WTC11 (cell line): Measurements from ENCODE around the gene MAP3K1. TPM values are rescaled to one million over a fixed set of nuclear protein-coding genes. Genes with fewer than 3 reads are reported as not detected.

Source experiments
- ATAC-seq: fragments of 200-7000 bp; cut with Tn5 transposase; 2 replicates; pipeline ENCODE4 v1.10.0; 2021; ENCODE audit warnings: mild to moderate bottlenecking, moderate library complexity
- CTCF ChIA-PET: fragments of 300-600 bp; sonication (Branson Sonifier 250); formaldehyde crosslinking; loops from one replicate; lab custom pipeline; 2021; ENCODE audit warnings: antibody characterized with exemption; lab: Charles Lee
- POLR2A ChIA-PET: fragments of 350-600 bp; sonication (Branson Sonifier 250); formaldehyde crosslinking; loops from one replicate; lab custom pipeline; 2021; ENCODE audit warnings: antibody characterized with exemption; lab: Charles Lee
- DNase-seq: peaks from one replicate; pipeline ENCODE4 v3.0.0; 2021; ENCODE audit warnings: low spot score
- H3K27ac Mint-ChIP-seq: 2 replicates; pipeline ENCODE4 v1.8.0; 2021; ENCODE audit warnings: mixed read lengths
- H3K27me3 Mint-ChIP-seq: 2 replicates; pipeline ENCODE4 v1.8.0; 2021; ENCODE audit warnings: low read depth, mild to moderate bottlenecking, moderate library complexity, mixed read lengths
- H3K36me3 Mint-ChIP-seq: 2 replicates; pipeline ENCODE4 v1.8.0; 2021; ENCODE audit warnings: mixed read lengths
- H3K4me1 Mint-ChIP-seq: 2 replicates; pipeline ENCODE4 v1.8.0; 2022; ENCODE audit warnings: mixed read lengths
- H3K4me3 Mint-ChIP-seq: 2 replicates; pipeline ENCODE4 v1.8.0; 2021; ENCODE audit warnings: mild to moderate bottlenecking, moderate library complexity, mixed read lengths
- H3K9me3 Mint-ChIP-seq: 2 replicates; pipeline ENCODE4 v1.8.0; 2021; ENCODE audit warnings: mixed read lengths
- ARID4B ChIP-seq: sonication (generic); formaldehyde crosslinking; IDR thresholded peaks from 2 replicates; pipeline ENCODE4 v1.8.0; 2023; ENCODE audit warnings: missing genetic modification reagents, mild to moderate bottlenecking, borderline replicate concordance
- ATF6 ChIP-seq: sonication (generic); formaldehyde crosslinking; IDR thresholded peaks from 2 replicates; pipeline ENCODE4 v1.8.1; 2023; ENCODE audit warnings: mild to moderate bottlenecking, missing genetic modification reagents
- ESRRA ChIP-seq: sonication (generic); formaldehyde crosslinking; IDR thresholded peaks from 2 replicates; pipeline ENCODE4 v1.8.1; 2022; ENCODE audit warnings: mild to moderate bottlenecking, missing genetic modification reagents, borderline replicate concordance
- FOXK1 ChIP-seq: sonication (generic); formaldehyde crosslinking; IDR thresholded peaks from 2 replicates; pipeline ENCODE4 v1.8.0; 2022; ENCODE audit warnings: mild to moderate bottlenecking, moderate library complexity, missing genetic modification reagents
- KAT7 ChIP-seq: sonication (generic); formaldehyde crosslinking; IDR thresholded peaks from 2 replicates; pipeline ENCODE4 v1.8.1; 2023; ENCODE audit warnings: missing genetic modification reagents, mild to moderate bottlenecking, borderline replicate concordance
- MAX ChIP-seq: sonication (generic); formaldehyde crosslinking; IDR thresholded peaks from 2 replicates; pipeline ENCODE4 v1.8.0; 2022; ENCODE audit warnings: mild to moderate bottlenecking, missing genetic modification reagents
- NR2C2 ChIP-seq: sonication (generic); formaldehyde crosslinking; IDR thresholded peaks from 2 replicates; pipeline ENCODE4 v1.8.0; 2022; ENCODE audit warnings: mild to moderate bottlenecking, missing genetic modification reagents
- NR3C1 ChIP-seq: sonication (generic); formaldehyde crosslinking; conservative IDR thresholded peaks from 2 replicates; pipeline ENCODE4 v1.8.1; 2023; ENCODE audit warnings: low read depth, mild to moderate bottlenecking, missing genetic modification reagents
- PRRX2 ChIP-seq: fragments of 250-450 bp; sonication (Bioruptor Pico); IDR thresholded peaks from 2 replicates; pipeline ENCODE4 v1.8.0; 2021; ENCODE audit warnings: mild to moderate bottlenecking
- SOX15 ChIP-seq: fragments of 250-450 bp; sonication (Bioruptor Pico); IDR thresholded peaks from 2 replicates; pipeline ENCODE4 v1.9.0; 2021; ENCODE audit warnings: mild to moderate bottlenecking
- ZNF219 ChIP-seq: sonication (generic); formaldehyde crosslinking; IDR thresholded peaks from 2 replicates; pipeline ENCODE4 v1.8.0; 2023; ENCODE audit warnings: missing genetic modification reagents, mild to moderate bottlenecking, borderline replicate concordance
- ZNF671 ChIP-seq: fragments of 250-450 bp; sonication (Bioruptor Pico); IDR thresholded peaks from 2 replicates; pipeline ENCODE4 v1.8.0; 2021; ENCODE audit warnings: mild to moderate bottlenecking
- total RNA-seq: library from RNA; stranded (reverse); gene quantifications from 3 replicates; pipeline ENCODE4 v1.2.3, GENCODE V29; 2021
- TF ChIP-seq, protein P1 (sequence below): fragments of 250-450 bp; sonication (Bioruptor Pico); IDR thresholded peaks from 2 replicates; pipeline ENCODE4 v2.1.2; 2022; ENCODE audit warnings: mild to moderate bottlenecking, moderate library complexity
- TF ChIP-seq, protein P2 (sequence below): sonication (generic); formaldehyde crosslinking; IDR thresholded peaks from 2 replicates; pipeline ENCODE4 v1.8.0; 2022; ENCODE audit warnings: missing genetic modification reagents
- TF ChIP-seq, protein P3 (sequence below): fragments of 200-600 bp; IDR thresholded peaks from 2 replicates; pipeline ENCODE4 v1.8.0; 2022; ENCODE audit warnings: antibody characterized with exemption

MAP3K1 gene
- total RNA-seq, 1 experiment from 2014 or later: 16.3 TPM

DNA sequence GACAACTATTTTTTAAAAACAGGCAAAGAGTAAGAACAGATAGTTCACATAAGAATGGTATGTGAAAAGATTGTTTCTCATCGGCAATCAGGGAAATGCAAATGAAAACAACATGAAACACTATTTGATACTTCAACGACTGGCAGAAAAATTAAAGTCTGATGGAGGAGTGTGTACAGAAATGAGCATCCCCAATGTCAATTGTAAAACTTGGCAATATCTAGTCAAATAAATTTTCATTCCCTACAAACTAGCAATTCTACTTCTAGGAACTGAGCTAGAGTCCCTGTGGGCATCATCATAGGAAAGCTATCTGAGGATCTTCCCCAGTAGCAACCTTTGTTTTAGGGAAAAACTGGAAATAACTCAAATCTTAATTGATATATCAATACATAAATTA lies 29.0 kb upstream of the MAP3K1 start:
- no peak for TF ChIP-seq ARID4B (CRISPR knock-in tag)
- TF ChIP-seq, protein P1, sequence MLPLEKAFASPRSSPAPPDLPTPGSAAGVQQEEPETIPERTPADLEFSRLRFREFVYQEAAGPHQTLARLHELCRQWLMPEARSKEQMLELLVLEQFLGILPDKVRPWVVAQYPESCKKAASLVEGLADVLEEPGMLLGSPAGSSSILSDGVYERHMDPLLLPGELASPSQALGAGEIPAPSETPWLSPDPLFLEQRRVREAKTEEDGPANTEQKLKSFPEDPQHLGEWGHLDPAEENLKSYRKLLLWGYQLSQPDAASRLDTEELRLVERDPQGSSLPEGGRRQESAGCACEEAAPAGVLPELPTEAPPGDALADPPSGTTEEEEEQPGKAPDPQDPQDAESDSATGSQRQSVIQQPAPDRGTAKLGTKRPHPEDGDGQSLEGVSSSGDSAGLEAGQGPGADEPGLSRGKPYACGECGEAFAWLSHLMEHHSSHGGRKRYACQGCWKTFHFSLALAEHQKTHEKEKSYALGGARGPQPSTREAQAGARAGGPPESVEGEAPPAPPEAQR (CRISPR knock-in tag): no peak
- TF ChIP-seq NR3C1 (CRISPR knock-in tag): no peak
- no peak for TF ChIP-seq ATF6 (CRISPR knock-in tag)
- TF ChIP-seq, protein P2, sequence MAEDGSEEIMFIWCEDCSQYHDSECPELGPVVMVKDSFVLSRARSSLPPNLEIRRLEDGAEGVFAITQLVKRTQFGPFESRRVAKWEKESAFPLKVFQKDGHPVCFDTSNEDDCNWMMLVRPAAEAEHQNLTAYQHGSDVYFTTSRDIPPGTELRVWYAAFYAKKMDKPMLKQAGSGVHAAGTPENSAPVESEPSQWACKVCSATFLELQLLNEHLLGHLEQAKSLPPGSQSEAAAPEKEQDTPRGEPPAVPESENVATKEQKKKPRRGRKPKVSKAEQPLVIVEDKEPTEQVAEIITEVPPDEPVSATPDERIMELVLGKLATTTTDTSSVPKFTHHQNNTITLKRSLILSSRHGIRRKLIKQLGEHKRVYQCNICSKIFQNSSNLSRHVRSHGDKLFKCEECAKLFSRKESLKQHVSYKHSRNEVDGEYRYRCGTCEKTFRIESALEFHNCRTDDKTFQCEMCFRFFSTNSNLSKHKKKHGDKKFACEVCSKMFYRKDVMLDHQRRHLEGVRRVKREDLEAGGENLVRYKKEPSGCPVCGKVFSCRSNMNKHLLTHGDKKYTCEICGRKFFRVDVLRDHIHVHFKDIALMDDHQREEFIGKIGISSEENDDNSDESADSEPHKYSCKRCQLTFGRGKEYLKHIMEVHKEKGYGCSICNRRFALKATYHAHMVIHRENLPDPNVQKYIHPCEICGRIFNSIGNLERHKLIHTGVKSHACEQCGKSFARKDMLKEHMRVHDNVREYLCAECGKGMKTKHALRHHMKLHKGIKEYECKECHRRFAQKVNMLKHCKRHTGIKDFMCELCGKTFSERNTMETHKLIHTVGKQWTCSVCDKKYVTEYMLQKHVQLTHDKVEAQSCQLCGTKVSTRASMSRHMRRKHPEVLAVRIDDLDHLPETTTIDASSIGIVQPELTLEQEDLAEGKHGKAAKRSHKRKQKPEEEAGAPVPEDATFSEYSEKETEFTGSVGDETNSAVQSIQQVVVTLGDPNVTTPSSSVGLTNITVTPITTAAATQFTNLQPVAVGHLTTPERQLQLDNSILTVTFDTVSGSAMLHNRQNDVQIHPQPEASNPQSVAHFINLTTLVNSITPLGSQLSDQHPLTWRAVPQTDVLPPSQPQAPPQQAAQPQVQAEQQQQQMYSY: no peak
- TF ChIP-seq ZNF671: no peak
- no peak for TF ChIP-seq ZNF219
- no peak for TF ChIP-seq FOXK1 (CRISPR knock-in tag)
- no peak for TF ChIP-seq NR2C2 (CRISPR knock-in tag)
- no peak for TF ChIP-seq SOX15 (CRISPR knock-in tag)
- TF ChIP-seq KAT7 (CRISPR knock-in tag): no peak
- no peak for TF ChIP-seq ESRRA (CRISPR knock-in tag)
- TF ChIP-seq PRRX2 (CRISPR knock-in tag): no peak
- no peak for TF ChIP-seq MAX
- TF ChIP-seq, protein P3, sequence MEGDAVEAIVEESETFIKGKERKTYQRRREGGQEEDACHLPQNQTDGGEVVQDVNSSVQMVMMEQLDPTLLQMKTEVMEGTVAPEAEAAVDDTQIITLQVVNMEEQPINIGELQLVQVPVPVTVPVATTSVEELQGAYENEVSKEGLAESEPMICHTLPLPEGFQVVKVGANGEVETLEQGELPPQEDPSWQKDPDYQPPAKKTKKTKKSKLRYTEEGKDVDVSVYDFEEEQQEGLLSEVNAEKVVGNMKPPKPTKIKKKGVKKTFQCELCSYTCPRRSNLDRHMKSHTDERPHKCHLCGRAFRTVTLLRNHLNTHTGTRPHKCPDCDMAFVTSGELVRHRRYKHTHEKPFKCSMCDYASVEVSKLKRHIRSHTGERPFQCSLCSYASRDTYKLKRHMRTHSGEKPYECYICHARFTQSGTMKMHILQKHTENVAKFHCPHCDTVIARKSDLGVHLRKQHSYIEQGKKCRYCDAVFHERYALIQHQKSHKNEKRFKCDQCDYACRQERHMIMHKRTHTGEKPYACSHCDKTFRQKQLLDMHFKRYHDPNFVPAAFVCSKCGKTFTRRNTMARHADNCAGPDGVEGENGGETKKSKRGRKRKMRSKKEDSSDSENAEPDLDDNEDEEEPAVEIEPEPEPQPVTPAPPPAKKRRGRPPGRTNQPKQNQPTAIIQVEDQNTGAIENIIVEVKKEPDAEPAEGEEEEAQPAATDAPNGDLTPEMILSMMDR: no peak
- ATAC-seq (no peak), DNase-seq (no peak)
- peaks cover 24% of the 10 kb centered on the region for H3K9me3 Mint-ChIP-seq
- H3K4me1 Mint-ChIP-seq: peaks cover 10% of the 10 kb centered on the region
- no peak overlapping the region for H3K27ac Mint-ChIP-seq
- POLR2A ChIA-PET: no interaction called here
- H3K4me3 Mint-ChIP-seq: no peak overlapping the region
- CTCF ChIA-PET: no interaction called here
- no peaks in the 10 kb centered on the region for H3K27me3 Mint-ChIP-seq
- H3K36me3 Mint-ChIP-seq: peaks cover 14% of the 10 kb centered on the region; the same call in 1 of the 2 replicates
